ENCODE measurements around the gene PRKAR2A.
"Not testable (repeated sequence)": the region's sequence is repeated elsewhere in the genome, so short reads cannot be mapped to it uniquely, and the experiment has no call there.

Gene PRKAR2A

DNA sequence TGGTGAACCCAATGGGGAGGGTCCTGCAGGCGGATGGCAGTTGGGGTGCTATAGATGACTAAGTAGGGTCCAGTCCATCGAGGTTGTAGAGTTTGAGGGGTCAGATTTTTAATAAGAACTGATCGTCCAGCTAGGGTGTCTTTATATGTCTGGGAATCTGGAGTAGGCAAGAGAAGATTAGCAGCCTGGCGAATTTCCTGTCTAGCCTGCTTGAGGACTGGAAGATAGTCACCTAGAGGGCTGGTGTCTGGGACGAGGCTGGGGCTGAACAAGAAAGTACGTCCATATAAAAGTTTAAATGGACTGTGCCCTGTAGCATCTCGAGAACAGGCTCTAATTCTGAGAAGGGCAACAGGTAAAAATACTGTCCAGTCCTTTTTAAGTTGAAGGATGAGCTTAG, 123.9 kb downstream of the PRKAR2A start:
- no peak for DNase-seq

DNA sequence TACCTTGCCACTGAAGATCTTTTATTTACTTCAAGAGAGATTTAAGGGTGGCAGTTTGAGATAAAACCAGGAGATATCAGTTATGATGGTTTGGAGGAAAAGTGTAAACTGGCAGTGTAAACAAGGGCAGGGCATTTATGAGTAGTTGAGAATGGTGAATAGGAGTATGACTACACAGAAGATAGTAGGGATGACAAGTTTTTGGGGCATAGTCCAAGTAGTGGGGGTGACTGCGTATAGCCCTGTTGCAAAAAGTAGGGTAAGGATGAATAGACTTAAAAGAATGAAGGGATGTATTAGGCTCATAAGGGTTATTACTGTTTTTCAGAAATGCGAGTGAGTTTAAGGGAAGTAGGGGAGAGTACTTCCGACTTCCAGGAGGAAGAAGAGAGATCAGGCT, 124.4 kb downstream of the PRKAR2A start:
- DNase-seq, result not testable (repeated sequence)

DNA sequence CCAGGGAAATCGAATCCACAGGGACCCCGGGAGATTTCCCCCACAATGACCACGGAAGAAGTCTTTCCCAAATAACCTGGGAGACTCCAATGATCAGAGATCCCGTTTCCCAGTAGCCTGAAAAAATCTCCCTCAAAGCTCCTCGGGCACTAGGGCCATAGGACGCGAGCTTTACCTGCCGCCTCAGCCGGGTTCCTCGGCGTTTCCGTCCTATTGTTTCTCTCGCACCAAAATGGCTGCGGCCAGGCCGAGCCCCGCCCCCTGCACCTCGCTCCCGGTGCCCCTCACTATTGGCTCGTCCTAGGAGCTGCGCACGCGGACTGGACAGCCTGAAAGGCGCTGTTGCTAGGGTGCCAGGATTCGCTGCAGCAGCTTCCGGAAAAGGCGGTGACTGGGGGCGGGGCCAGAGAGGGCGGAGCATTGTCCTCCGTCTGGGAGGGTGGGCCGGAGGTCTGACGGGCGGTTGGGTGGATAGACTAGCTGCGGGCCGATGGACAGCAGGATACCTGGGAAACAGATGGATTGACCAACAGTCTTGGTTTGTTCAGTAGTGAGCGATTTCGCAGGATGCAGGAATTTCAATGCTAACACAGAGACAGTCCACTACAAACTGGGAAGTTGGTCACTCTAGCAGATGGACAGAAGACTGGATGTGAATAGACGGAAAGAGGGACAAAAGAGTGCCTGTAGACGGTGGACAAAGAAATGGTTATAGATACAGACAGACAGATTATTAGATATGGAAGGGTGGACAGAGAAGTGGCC, 130.5 kb downstream of the PRKAR2A start, which contains the start of gene IP6K2:
TSS of gene IP6K2 (minus strand) at position 240 of the 765 bp plus-strand sequence. CDS start 21,930 bp downstream, outside the sequence.
- DNase-seq, result peak; percentile 95

DNA sequence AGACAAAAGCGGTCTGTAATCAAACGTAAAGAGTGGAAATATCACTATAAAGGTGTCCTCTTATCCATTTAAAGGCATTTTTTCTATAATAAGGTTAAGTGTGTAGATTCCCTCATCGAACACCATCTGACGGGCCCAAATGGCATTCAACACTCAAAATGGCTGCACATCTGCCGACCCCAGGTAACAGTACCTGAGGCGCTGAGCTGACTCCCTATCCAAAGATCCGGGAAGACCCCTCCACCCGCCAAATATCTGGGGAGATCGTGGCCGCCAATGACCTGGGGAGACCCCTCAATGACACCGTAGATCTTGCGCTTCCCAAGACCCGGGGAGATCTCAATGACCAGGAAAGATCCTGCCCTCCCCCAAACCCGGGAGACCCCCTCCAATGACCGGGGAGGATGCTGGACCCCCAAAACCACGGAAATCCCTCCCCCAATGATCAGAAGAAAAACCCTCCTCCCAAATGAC, 131.1 kb downstream of the PRKAR2A start:
- no peak for DNase-seq

DNA sequence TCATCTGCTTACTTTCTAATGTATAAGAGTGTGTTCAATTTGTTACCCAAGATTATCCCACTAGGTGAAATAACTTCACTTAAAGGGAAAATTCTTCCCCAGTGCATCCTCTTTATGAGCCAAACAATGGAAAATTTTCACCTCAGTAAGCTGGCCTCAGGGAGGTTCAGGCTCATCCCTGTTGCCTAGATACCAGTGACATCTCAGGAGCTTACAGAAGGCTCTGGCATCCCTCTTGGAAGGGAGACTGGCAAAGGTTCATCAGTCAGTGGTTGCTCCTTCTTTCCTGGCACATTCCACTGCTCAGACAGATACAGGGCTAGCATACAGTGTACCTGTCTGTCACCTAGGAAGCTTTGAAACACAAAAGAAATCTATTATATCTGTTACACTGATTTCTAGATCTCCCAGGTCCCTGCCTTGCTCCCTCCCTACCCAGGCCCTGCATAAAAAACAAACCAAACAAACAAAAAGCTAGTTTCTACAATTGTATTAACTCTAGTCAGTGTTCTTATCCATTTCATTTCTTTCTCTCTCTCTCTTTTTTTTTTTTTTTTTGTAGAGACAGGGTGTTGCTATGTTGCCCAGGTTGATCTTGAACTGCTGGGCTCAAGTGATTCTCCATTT, 132.4 kb downstream of the PRKAR2A start:
- peak; percentile 34 for DNase-seq

DNA sequence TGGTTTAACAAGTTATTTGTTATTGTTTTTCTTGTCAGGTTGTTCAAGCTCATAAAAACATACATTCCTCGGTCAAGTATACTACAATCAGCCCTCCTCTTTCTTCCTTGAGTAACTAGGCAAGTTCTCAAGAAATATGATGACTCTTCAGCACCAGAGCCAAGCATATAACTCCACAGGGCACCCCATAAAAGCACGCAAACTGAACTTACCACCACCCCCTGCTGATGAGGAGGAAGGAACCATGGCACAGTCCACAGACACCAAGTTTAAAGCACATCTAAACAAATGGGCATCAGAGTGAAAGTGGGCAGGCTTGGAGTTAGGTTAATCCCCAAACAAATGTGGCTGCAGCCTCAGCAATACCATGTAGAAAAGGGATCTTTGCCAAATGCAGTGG, 135.9 kb downstream of the PRKAR2A start:
- DNase-seq, result no peak

DNA sequence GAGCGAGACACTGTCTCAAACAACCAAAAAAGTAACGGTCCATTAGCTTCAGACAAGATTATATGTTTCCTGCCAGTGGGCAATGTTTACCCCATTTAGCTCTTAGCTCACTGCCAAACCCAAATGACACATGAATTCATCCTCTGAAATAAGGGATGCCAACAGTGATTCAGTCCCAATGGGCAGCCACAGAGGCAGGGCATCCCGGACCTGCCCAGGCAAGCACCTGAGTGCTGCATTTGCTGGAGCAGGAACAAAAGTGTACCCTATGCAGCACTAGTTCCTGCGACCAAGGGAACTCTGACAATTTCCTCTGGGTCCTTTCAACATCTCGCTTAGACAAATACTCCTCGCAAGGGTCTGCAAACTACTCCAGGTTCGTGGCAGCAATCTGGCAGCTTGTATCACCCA, 138.6 kb downstream of the PRKAR2A start:
- no peak for DNase-seq

DNA sequence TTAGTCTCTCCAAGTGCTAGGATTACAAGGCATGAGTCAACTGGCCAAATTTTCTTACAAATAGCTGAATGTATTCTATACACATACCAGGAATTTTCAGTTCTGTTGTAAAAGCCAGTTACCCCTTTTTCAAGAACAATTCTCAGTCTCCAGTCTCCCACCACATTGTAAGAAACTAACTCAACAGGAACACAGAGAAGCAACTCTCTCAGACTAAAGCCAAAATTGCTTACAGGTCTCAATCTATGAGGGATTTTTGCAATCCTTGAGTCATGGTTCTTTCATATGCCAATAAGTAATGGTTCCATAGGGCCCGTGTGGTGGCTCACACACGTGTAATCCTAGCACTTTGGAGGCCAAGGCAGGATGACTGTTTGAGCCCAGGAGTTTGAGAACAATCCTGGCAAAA, 139.2 kb downstream of the PRKAR2A start:
- no peak for DNase-seq

DNA sequence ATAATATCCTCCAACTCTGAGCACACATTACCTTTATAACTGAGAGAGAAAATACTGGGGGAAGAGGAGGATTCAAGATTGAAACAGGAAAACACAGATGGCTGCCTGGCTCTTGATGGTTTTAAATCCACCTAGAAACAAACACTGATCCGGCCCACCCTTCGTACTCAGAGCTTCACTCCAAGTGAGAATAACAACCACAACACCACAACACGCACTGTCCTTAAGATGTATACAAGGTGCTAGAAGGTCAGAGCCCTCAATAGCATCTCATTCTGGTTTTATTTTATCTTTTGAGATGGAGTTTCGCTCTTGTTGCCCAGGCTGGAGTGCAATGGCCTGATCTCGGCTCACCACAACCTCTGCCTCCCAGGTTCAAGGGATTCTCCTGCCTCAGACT, 140.5 kb downstream of the PRKAR2A start:
- DNase-seq, result no peak

DNA sequence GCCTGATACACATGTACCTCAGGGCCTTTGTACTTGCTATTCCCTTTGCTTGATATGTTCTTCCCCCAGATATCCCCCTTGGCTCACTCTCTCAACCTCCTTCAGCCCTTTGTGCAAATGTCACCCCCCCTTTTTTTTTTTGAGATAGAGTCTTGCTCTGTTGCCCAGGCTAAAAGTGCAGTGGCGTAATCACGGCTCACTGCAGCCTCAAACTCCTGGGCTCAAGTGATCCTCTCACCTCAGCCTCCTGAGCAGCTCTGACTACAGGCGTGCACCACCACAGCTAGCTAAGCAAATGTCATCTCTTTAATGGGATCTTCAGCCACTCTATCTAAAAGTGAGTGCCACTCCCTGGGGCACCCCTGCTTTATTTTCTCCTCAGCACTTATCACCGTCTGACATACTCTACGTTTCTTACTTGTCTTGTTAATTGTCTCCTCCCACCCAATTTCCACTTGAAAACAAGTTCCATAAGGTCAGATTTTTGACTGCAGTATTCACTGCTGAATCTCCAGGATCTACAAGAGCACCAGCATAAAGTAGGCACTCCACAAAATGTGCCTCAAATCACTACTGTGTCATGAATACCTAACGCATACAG, 145.3 kb downstream of the PRKAR2A start:
- no peak for DNase-seq

DNA sequence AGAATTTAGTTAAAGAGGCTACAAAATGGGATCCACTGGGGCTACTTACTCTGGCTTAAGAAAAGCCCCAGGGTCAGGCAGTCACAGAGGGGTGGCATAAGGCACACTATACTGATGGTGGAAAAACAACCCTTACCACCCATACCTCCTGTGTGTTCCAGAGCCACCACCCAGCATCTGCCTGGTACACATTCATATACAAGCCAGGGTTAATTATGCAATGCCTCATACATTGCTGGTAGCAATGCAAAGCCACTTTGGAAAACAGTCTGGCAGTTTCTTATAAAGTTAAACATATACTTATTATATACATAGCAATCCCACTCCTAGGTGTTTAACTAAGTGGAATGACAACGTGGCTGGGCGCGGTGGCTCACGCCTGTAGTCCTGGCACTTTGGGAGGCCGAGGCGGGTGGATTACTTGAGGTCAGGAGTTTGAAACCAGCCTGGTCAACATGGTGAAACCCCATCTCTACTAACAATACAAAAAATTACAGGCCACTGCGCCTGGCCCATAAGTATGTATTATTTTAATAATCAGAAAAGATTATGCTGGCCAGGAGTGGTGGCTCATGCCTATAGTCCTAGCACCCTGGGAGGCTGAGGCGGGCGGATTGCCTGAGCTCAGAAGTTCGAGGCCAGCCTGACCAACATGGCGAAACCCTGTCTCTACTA, 146.8 kb downstream of the PRKAR2A start:
- DNase-seq, result no peak

DNA sequence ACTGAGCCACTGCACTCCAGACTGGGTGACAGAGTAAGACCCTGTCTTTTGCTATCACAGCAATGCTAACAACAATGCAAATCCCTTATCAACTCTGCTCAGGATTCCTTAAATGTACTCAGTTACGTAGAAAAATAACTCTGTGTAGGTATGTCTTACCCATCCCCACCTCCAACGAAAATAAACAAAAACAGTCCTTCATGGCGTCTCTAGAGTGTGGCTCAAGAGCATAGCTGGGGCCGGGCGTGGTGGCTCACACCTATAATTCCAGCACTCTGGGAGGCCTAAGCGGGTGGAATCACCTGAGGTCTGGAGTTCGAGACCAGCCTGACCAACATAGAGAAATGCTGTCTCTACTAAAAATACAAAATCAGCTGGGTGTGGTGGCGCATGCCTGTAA, 148.8 kb downstream of the PRKAR2A start:
- no peak for DNase-seq

DNA sequence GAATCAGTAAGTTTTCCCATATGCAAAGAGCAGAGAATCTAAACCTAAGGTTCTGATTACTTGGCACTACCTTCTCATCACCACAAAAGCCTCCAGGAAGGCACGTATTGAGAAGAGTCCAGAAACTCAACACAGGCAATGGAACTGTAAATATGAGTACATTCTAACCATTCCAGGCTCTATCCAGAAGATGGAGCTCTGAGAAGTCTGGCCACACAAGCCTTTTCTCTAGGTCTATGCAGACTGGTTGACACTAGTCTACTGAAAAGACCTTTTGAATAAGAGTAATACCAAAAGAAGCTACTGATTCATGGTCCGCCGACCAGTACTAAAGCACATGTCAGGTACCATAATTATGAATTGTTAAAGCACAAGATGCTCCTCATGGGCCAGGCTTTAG, 149.7 kb downstream of the PRKAR2A start:
- DNase-seq, result no peak

DNA sequence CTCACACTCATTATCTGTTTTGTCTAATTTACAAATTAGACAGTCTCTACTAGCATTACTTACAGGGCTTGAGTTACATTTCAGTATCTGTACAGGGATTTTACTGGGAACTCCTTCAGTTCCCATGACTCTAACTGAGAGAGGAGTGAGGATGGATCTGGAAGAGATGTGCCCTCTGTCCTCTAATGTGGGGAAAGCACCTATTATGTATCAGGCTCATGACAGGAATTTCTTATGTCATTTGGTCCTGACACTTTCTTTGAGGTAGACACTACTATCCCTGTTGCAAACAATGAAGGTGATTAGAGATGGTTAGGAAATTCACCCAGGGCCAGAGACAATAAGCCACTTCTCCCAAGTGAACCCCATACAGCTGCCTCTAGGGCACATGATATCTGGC, 151.1 kb downstream of the PRKAR2A start:
- DNase-seq, result no peak
